Stimulated activated CD4-positive, alpha-beta T cell treated with anti-CD3 and anti-CD28 coated beads, Interleukin-12 subunit alpha, Interleukin-12 subunit beta, amount 100 ng/mL, for 48 hours (primary cell): ENCODE results near the gene KLF7.

Source experiments
- DNase-seq, 3 donors: peaks; one replicate each; pipeline ENCODE4 v3.0.0-alpha.2; 2020; ENCODE audit warnings: low read depth in 2 of 3, low spot score in 1 of 3

KLF7 gene

GRCh38 chr2:207129821-207130220 lies 35.9 kb downstream of the KLF7 start:
- DNase-seq = no peak

DNA sequence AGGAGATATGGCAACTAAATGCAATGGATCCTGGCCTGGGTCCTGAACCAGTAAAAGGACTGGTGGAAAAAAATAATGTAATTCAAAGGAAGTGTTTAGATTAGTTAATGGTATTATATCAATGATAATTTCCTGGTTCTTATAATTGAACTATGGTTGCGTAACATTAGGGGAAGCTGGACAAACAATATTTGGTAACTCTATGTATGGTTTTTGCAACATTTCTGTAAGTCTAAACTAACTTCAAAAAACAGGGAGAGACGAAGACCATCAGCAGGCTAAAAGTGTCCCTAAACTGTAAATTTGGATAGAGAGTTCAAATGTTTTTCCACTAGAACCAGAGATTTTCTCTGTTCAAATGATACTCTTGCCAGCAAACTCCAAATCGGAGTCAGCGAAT lies 36.9 kb downstream of the KLF7 start:
- DNase-seq = no peak

DNA sequence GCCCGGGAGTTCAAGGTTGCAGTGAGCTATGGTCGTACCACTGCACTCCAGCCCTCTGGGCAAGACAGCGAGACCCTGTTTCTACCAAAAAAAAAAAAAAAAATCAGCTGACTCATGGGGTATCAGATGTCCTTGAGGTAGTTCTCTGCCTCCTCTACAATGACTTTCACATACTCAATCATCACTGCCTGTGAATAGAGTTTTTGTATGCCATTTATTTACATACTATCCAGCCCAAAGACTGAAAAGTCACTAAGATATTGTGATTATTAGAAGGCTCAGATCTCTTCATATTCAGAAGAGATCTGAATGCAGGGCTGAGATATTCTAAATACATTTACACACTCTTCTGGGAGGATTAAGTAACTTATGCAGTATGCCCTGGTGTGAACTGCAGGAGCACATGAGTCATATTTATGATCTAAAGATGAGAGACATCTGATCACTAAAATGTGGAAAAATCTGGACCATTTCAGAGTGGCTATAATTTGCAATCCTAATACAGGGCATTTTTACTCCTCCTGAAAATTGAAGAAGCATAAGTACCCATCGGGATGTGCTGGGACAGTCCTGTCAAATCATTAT lies 38.9 kb downstream of the KLF7 start:
- DNase-seq = no peak

DNA sequence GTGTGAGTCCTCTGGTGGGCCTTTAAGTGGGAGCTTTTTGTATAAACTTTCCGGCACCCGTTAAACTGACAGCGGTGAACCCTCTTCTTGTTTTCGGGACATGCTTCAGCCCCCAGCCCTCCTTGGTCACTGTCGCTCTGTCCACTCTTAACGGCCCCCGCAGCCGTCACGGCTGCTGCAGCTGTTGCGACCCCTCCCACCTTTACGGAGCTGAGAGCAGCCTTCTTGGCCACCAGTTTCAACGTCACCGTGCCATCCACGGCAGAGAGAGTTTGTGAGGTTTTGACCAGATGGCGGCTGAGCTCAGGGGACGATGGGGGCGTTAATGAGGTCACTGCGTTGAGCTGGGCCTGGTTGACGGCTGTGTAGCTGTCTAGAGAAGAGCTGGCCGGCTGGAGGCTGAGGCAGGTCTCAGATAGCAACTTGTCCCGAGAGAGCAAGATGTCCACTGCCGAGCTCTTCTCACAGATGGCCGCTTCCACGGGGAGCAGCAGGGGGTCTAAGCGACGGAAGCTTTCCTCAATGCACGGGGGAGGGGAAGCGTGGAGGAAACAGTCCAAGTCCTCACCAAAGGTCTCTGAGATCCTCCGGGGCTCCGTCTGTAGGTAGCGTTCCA lies 41.9 kb downstream of the KLF7 start:
- DNase-seq = no peak

GRCh38 chr2:207123335-207123744 lies 42.4 kb downstream of the KLF7 start:
- peak; percentile 42 to 65 (median 48) for DNase-seq

DNA sequence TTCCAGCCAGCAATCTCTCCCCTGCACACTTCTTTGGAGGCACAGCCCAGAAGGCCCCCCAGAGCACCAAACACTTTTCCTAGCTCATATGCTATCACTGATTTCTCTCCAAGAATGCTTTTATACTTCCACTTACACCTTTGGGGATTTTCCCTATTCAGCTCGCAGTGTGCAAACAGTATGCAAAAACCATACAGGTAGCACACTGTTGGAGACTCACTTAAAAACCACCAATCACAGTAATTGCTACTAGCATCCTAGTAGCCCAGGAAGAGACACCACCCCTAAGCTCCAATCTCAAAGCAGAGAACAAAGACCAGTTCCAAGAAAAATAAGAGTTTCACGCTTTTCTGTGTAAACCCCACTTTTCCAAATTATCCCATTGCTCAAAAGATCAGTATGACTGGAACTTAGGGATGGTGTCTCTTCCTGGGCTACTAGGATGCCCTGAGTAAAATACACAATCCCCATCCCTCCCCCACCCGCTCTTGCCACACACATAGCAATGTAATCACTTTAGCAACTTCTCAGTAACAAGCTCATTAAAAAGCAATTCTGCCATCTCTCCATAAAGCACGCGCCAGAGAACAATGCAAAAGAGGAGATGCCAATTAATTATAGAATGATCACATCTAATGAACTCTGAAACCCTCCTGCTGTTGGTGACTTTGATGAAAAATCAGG lies 43.0 kb downstream of the KLF7 start:
- DNase-seq = no peak

DNA sequence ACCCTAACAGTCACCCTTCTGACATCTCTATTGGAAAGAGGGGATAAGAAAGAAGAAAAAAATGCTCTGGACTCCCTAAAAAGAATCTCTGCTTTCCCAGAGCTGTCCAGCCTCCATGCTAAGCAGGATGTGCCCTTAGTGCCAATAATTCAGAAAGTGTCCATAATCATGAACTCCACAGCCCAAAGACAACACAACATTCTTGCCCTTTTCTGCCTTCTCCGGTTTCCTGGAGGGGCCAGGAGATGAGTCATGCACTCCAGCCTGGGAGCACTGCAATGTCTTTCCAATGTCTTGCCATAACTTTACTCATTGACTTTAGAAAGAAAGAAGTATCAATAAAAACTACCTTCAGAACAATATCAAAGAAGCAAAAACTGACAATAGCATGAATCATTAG lies 44.0 kb downstream of the KLF7 start:
- DNase-seq = no peak

- DNase-seq = no peak
These were observed 46.7 kb downstream of the KLF7 start for GRCh38 chr2:207119048-207119447.

DNA sequence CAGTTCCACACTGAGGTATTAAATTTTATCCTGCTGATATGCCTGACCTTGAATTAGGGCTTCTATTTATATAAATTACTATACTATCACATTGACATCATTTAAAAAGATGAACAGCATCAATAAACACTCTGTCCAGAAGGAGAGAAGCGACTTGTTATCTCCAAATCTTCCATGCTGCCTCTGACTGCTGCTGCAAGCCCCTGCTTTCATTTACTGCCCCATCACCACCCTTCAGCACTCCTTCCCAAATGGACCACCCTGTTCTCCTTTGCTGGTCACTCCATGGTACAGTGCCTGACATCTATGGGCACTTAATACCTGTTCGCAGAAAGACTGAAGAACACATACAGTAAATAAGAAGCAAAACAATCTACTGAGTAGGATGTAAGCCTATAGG lies 48.1 kb downstream of the KLF7 start:
- DNase-seq = no peak

DNA sequence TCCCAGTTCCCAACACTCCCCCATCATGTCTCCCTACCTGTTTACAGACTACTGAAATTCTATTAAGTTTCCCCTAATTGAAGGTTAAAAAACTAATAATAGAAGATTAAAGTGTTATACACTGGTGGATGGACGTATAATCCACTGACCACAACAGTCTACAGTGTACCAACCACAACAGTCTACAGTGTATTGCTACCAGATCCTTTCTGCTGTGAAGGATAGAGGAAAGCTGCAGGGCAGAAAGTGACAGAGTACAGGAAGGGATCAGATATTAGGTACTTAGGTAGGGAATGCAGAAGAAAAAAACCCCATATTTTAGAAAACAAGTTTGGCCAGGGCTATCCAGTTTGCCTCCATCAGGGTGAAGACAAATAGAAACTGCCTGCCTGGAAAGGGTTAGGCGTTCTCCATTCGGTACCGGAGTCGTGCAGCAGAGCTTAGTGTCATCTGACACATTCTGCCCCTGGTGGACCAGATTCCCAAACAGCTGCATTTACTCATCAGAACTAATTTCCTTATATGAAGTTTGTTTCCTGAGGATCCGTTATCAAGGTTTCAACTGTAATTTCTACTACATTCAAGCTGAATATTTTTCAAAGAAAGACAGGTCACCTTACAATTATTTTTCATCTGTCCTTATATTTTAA lies 49.9 kb downstream of the KLF7 start:
- no peak for DNase-seq

GRCh38 chr2:207113414-207113813 lies 52.3 kb downstream of the KLF7 start:
- DNase-seq = no peak

- no peak for DNase-seq
These were observed 53.0 kb downstream of the KLF7 start for GRCh38 chr2:207112785-207113184.

DNA sequence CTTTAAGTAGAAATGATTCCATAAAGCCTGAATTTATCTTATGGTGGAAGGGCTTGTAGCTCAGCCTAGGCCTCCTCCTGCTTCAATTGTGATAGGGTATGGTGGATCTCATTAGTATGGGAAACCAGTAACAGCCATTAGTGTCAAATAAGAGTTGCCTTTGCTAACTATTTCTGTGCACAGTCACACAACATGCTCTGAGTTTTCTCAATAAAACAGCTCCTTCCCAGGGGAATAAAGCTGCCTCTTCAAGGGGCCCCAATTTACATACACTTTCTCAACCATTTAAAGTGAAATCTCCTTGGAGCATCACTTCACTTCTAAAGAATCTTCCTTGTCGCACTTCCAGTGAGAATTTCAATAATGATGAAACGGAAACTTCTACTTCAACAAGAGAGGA lies 53.4 kb downstream of the KLF7 start:
- DNase-seq = no peak

DNA sequence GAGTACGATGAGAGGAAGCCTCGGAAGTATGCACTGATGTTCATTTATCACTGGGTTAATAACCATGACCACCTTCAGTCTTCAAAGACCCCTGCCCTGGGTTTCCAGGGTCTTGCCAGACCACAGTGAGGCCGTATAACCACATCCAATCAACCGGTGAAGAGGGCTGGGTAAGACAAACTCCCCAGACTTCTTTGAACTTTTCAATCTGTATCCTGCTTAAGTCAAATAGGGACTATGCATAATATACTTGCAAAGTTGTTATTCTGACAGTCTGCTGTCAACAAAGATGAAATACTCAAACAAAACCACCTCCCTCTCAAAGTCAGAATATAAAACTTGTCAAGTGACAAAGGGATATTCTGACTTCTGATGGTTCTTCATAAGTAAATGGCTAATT lies 54.0 kb downstream of the KLF7 start:
- DNase-seq = no peak

- no peak for DNase-seq
These were observed 55.0 kb downstream of the KLF7 start for GRCh38 chr2:207110715-207111114.

- no peak for DNase-seq
These were observed 55.4 kb downstream of the KLF7 start for GRCh38 chr2:207110310-207110709.

- no peak for DNase-seq
These were observed 56.0 kb downstream of the KLF7 start for GRCh38 chr2:207109768-207110167.

- no peak for DNase-seq
These were observed 57.3 kb downstream of the KLF7 start for GRCh38 chr2:207108440-207108839.

GRCh38 chr2:207107551-207107950 lies 58.2 kb downstream of the KLF7 start:
- no peak for DNase-seq

- no peak for DNase-seq
These were observed 58.6 kb downstream of the KLF7 start for GRCh38 chr2:207107131-207107530.

GRCh38 chr2:207103132-207103531 lies 62.6 kb downstream of the KLF7 start:
- no peak for DNase-seq

GRCh38 chr2:207101984-207102383 lies 63.8 kb downstream of the KLF7 start:
- DNase-seq = no peak
